ENCODE results near the gene EIF4EBP3. TPM values are rescaled to one million over a fixed set of nuclear protein-coding genes. Genes with fewer than 3 reads are reported as not detected.

The EIF4EBP3 gene
- 1.2 and 1.5 TPM in 2 replicates for total RNA-seq (2014; rRNA removed; shearing (Covaris generic))

GRCh38 chr5:140547508-140548299 is at the start of gene EIF4EBP3:
TSS of gene EIF4EBP3 (plus strand) at chr5:140547662. CDS start at chr5:140547738, 76 bp downstream.

GRCh38 chr5:140557136-140557805 is 9.8 kb downstream of the EIF4EBP3 start, which contains the start of gene SRA1:
TSS of gene SRA1 (minus strand) at chr5:140557473. CDS start at chr5:140557452, 21 bp downstream.

GRCh38 chr5:140564196-140565023 is 16.9 kb downstream of the EIF4EBP3 start, which contains the start of the genes APBB3 and SLC35A4:
TSS of gene APBB3 (minus strand) at chr5:140564598. CDS start at chr5:140564245, 353 bp downstream.
TSS of gene SLC35A4 (plus strand) at chr5:140564828. CDS start at chr5:140567170, 2,342 bp downstream.

Small RNAs within 50 kb of the gene (small RNA-seq; reads per million reads assigned to genes)
- gene RF00279 = 0.71 reads per million, percentile 42 among the genes with 10 or more reads in this experiment
- not detected for gene RF00443

Other genes with a start within 250 kb of the EIF4EBP3 start
- 62.6 and 83.2 TPM in 2 replicates for gene PFDN1, start 244.6 kb upstream of the EIF4EBP3 start, total RNA-seq (2014; rRNA removed; shearing (Covaris generic))
- 16.0 and 21.3 TPM in 2 replicates for gene HBEGF, start 201.1 kb upstream of the EIF4EBP3 start, total RNA-seq (2014; rRNA removed; shearing (Covaris generic))
- gene SLC4A9, start 187.5 kb upstream of the EIF4EBP3 start, total RNA-seq (2014; rRNA removed; shearing (Covaris generic)) = not detected in 2 replicates
- gene ANKHD1, start 145.8 kb upstream of the EIF4EBP3 start, total RNA-seq (2014; rRNA removed; shearing (Covaris generic)) = 63.8 and 77.6 TPM in 2 replicates
- 75.4 and 81.9 TPM in 2 replicates for gene SRA1, start 9.8 kb downstream of the EIF4EBP3 start, total RNA-seq (2014; rRNA removed; shearing (Covaris generic))
- 21.5 and 23.7 TPM in 2 replicates for gene APBB3, start 16.9 kb downstream of the EIF4EBP3 start, total RNA-seq (2014; rRNA removed; shearing (Covaris generic))
- gene SLC35A4, start 17.2 kb downstream of the EIF4EBP3 start, total RNA-seq (2014; rRNA removed; shearing (Covaris generic)) = 19.0 and 19.4 TPM in 2 replicates
- 0.30 and 0.66 TPM in 2 replicates for gene CD14, start 85.5 kb downstream of the EIF4EBP3 start, total RNA-seq (2014; rRNA removed; shearing (Covaris generic))
- gene TMCO6, start 91.8 kb downstream of the EIF4EBP3 start, total RNA-seq (2014; rRNA removed; shearing (Covaris generic)) = 22.0 and 35.5 TPM in 2 replicates
- 98.0 and 106 TPM in 2 replicates for gene NDUFA2, start 100.0 kb downstream of the EIF4EBP3 start, total RNA-seq (2014; rRNA removed; shearing (Covaris generic))
- gene IK, start 100.2 kb downstream of the EIF4EBP3 start, total RNA-seq (2014; rRNA removed; shearing (Covaris generic)) = 156 and 166 TPM in 2 replicates
- 24.7 and 29.2 TPM in 2 replicates for gene WDR55, start 117.2 kb downstream of the EIF4EBP3 start, total RNA-seq (2014; rRNA removed; shearing (Covaris generic))
- 1.2 and 2.6 TPM in 2 replicates for gene DND1, start 125.9 kb downstream of the EIF4EBP3 start, total RNA-seq (2014; rRNA removed; shearing (Covaris generic))
- 181 and 182 TPM in 2 replicates for gene HARS1, start 143.7 kb downstream of the EIF4EBP3 start, total RNA-seq (2014; rRNA removed; shearing (Covaris generic))
- gene HARS2, start 143.8 kb downstream of the EIF4EBP3 start, total RNA-seq (2014; rRNA removed; shearing (Covaris generic)) = 36.4 and 42.9 TPM in 2 replicates
- 54.2 and 64.0 TPM in 2 replicates for gene ZMAT2, start 152.8 kb downstream of the EIF4EBP3 start, total RNA-seq (2014; rRNA removed; shearing (Covaris generic))
- gene PCDHA1, start 238.5 kb downstream of the EIF4EBP3 start, total RNA-seq (2014; rRNA removed; shearing (Covaris generic)) = 2.1 and 2.5 TPM in 2 replicates
- 0.96 and 1.3 TPM in 2 replicates for gene PCDHA2, start 247.2 kb downstream of the EIF4EBP3 start, total RNA-seq (2014; rRNA removed; shearing (Covaris generic))